GM19240 (cell line): ENCODE data around the gene SNRPA.
"Not testable (repeated sequence)": the region's sequence is repeated elsewhere in the genome, so short reads cannot be mapped to it uniquely, and the experiment has no call there.

Source experiments
- DNase-seq: peaks from one replicate; pipeline ENCODE4 v3.0.0; 2011; ENCODE audit warnings: low spot score; ENCODE audit not compliant: insufficient read length

The SNRPA gene

DNA sequence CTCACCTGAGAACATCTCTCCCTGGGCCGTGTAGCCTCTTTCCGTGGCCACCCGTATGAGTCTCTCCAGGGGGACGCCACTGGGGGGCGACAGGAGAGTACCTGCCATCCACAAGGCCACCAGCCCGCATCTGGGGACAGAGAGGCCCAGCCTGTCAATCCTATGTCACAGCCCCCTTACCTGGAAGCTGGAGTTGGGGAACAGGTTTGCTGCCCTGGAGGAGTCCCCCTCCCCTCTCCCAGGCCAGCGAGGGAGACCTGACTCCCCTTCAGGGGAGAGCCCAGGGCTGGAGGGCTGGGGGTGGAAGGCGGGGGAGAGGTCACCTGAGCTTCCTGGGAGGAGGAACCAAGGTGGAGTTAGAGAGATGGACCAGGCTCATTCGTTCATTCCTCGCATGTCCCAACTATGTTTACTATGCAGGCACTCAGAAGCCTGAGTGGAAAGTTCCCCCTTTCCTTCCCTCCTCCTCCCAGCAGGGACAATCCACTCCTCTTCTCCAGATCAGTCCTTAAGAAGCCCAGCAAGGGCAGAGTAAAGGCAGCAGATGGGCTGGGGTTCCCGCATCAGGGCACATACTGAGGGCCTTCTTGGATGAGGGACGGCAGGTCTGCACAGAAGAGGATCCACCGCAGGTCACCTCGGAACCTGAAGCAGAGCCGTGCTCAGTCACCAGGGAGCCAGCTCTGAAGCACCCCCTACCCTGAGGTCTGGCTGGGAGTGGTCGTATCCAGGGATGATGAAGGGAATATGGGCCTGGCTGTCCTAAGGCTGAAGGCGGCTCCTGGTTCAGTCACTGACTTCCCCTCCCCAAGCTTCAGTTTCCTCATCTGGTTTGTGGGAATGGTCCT lies 6.2 kb upstream of the SNRPA start:
- no peak for DNase-seq

DNA sequence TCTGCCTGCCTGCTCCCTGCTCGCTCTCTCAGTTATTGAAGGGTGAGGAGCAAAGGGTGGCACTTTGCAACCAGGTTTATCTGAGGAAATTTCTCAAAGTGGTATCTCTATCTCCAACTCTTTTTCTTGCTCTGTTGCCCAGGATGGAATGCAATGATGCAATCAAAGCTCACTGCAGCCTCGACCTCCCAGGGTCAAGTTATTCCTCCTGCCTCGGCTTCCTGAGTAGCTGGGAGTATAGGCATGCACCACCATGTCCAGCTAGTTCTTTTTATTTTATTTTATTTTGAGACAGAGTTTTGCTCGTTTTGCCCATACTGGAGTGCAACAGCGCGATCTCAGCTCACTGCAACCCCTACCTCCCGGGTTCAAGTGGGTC lies 5.6 kb upstream of the SNRPA start:
- no peak for DNase-seq

DNA sequence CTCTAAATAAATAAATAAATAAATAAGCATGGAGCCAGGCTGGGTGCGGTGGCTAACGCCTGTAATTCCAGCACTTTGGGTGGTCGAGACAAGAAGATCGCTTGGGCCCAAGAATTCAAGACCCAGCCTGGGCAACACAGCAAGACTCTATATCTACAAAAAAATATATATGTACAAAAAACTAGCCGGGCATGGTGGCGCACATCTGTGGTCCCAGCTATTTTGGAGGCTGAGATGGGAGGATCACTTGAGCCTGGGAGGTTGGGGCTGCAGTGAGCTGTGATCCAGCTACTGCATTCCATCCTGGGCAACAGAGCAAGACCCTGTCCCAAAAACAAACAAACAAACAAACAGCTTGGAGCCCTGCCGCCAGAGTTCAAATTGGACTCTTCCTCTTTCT lies 3.5 kb upstream of the SNRPA start:
- DNase-seq: no peak

- peak; percentile 94 for DNase-seq
Measured at GRCh38 chr19:40750058-40750873, 737 bp upstream of the SNRPA start, which contains the start of gene ACTMAP. Gene ACTMAP, minus strand, starts transcription at chr19:40750477. Its CDS starts 674 bp downstream, at chr19:40749803.

GRCh38 chr19:40752257-40752781 lies 1.3 kb downstream of the SNRPA start:
- DNase-seq: no peak

DNA sequence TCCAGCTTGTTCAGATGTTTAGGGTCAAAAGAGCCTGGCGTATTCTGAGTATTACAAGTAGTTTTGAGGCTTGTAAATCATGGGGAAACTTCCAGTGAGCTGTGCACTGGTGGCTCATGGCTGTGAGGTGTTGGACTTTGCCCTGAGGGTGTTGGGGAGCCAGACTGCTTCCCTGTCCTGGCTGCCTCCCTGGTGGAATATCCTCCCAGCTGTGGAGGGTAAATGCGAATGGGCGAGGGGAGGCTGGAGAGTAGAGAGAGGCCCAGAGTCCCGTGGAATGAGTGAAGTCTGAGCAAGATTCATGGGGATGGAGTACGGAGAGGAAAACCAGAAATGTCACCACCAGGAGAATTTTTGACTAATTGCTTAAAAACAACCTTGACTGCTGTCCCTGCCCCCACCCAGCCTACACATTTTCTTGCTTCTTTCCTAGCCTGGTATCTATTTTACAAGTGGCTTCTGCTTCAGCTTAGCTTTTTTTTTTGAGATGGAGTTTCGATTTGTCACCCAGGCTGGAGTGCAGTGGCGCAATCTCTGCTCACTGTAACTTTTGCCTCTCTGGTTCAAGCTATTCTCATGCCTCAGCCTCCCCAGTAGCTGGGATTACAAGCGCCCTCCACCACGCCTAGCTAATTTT lies 3.7 kb downstream of the SNRPA start:
- no peak for DNase-seq

DNA sequence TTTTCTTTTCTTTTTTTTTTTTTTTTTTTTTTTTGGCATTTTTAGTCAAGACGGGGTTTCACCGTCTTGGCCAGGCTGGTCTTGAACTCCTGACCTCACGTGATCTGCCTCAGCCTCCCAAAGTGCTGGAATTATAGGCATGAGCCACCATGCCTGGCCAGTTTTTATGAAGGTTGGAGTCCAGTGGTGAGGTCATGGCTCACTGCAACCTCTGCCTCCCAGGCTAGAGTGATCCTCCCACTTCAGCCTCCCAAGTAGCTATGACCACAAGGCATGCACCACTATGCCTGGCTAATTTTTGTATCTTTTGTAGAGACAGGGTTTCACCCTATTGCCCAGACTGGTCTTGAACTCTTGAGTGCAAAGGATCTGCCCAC lies 4.2 kb downstream of the SNRPA start:
- no peak for DNase-seq

DNA sequence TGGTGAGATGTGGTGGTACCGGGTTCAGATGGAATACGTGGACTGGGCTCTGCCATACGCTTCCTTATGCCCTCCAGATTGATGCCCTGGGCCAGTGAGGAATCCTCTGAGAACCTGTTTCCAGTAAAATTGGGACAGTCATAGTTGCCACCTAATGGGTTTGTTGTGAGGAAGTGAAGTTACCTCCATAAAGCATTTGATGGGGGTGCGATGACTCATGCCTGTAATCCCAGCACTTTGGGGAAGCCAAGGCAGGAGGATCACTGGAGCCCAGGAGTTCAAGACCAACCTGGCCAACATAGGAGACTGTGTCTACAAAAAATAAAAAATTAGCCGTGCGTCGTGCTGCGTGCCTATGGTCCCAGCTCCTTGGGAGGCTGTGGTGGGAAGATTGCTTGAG lies 4.8 kb downstream of the SNRPA start:
- no peak for DNase-seq

DNA sequence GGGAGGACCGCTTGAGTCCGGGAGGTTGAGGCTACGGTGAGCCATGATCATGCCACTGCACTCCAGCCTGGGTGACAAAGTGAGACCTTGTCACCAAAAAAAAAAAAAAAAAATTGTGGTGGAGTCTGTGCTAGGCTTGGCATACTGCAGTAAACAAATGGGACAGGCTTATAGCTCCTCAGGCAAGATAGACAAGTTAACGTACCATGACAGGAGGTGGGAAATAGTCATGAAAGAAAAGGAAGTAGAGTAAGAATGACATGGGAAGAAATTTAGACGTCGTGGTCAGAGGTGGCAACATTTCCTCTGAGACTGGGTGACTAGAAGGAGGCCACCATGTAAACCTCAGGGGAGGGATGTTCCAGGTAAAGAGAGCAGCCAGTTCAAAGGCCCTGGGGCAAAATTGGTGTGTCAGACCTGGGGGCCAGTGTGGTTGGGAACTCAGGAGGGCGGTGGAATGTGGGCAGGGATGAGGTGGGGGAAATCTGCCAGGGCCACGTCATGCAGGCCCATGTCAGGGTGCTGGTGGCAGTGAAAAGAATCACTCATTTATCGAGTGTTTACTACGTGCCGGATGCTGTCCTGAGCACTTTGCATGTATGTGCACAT lies 5.6 kb downstream of the SNRPA start:
- no peak for DNase-seq

DNA sequence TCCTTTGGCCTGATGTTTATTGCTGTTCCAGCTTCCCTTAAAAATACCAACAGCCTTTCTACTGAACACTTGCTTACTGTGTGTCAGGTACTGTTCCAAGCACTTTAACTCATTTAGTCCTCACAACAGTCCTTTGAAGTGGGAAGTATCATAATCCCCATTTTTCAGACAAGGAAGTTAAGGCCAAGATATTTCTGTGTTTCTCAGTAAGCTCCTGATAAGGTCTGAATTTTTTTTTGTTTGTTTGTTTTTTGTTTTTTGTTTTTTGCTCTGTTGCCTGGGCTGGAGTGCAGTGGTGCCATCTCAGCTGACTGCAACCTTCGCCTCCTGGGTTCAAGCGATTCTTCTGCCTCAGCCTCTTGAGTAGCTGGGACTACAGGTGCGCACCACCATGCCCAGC lies 7.5 kb downstream of the SNRPA start:
- no peak for DNase-seq

DNA sequence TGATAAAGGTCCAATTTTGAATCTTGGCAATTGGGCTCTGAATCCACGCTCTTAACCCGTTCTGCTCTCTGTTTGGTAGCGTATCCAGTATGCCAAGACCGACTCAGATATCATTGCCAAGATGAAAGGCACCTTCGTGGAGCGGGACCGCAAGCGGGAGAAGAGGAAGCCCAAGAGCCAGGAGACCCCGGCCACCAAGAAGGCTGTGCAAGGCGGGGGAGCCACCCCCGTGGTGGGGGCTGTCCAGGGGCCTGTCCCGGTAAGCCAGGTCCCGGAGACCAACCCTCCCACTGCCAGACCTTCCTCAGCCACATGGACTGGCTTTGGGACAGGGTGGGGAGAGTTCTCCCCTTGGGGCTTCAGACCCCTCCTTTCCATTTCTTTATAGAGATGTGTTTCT lies 8.3 kb downstream of the SNRPA start:
- no peak for DNase-seq

DNA sequence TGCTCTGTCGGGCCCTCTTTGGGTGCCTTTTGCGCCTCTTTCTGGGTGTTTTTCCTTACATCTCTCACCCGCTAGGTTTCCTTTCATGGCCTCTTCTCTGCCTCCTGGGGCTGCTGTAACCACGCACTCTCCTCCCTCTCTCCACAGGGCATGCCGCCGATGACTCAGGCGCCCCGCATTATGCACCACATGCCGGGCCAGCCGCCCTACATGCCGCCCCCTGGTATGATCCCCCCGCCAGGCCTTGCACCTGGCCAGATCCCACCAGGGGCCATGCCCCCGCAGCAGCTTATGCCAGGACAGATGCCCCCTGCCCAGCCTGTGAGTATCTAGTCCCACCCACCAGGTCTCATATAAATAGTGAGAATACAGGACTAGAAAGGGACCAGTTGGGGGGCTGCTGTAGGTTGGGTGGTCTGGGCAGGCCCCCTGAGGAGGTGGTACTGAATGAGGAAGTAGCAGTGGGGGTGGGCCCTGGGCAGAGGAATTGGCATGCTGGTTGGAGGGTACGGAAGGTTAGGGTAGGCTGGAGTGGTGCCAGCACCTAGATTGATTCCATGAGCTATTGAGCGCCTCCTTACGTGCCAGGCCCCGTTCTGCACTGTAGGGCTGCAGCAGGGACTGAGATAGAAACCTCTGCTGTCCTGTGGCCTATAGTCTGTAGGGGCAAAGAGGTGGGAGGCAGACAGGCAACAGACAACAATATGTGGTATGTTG lies 11.9 kb downstream of the SNRPA start:
- DNase-seq: no peak

DNA sequence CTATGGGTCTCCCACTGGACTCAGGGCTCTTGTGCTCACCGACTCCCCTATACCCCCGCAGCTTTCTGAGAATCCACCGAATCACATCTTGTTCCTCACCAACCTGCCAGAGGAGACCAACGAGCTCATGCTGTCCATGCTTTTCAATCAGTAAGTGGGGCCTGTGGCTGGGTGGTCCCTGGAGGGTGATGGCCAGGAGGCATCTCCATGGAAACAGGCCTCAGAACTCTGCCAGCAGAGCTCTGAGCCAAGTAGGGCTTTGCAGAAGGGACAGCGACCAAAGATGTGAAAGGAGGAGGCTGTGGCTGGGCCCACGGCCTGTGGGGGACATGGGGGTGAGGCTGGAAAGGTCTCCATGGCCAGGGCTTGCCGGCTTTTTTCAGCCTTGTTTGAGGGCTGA lies 12.5 kb downstream of the SNRPA start:
- DNase-seq: no peak

GRCh38 chr19:40763963-40764362 lies 13.0 kb downstream of the SNRPA start:
- DNase-seq: no peak

DNA sequence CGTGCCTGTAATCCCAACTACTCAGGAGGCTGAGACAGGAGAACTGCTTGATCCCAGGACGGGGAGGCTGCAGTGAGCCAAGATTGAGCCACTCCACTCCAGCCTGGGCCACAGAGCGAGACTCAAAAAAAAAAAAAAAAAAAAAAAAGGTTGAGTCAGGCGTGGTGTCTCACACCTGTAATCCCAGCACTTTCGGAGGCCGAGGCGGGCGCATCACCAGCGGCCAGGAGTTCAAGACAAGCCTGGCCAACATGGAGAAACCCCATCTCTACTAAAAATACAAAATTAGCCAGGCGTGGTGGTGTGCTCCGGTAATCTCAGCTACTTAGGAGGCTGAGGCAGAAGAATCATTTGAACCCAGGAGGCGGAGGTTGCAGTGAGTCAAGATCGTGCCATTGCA lies 15.4 kb downstream of the SNRPA start:
- DNase-seq: not testable (repeated sequence)

DNA sequence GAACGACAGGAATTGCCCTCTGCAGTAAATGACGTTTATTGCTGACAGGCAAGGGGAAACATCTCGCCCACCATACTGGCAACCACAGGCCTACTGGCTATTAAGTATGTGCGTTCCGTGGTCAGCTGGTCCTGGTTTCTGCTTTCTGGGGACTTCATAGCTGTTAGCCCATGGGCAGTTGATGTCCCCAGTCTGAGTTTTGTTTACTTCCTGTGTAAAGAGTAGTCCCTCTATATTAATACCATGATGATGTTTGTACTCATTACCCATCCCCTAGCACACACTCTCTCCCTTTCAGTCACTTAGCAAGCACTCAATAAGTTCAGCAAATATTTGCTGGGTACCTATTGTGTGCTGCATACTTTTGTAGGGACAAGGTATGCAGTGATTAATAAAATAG lies 17.9 kb downstream of the SNRPA start:
- DNase-seq: no peak

DNA sequence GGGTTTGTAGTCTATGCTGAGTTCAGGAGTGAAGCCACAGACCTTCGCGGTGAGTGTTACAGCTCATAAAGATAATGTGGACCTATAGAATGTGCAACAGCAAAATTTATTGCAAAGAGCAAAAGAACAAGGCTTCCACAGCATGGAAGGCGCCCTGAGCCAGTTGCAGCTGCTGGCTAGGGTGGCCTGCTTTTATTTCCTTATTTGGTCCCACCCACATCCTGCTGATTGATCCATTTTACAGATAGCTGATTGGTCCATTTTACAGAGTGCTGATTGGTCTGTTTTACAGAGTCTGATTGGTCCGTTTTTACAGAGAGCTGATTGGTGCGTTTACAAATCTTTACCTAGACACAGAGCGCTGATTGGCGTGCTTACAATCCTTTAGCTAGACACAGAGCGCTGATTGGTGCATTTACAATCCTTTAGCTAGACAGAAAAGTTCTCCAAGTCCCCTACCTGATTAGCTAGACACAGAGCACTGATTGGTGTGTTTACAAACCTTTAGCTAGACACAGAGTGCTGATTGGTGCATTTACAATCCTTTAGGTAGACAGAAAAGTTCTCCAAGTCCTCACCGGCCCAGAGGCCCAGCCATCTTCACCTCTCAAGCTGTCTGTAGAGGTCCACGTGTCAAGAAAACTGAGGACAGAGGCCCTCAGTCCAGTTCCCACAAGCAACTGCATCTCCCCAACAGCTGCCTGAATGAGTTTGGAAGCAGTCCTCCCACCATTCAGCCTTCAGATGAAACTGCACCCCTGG lies 20.3 kb downstream of the SNRPA start:
- not testable (repeated sequence) for DNase-seq

- DNase-seq: no peak
Measured at GRCh38 chr19:40774916-40775631, 24.1 kb downstream of the SNRPA start, which contains the start of gene MIA. Gene MIA, plus strand, starts transcription at chr19:40775521. Its CDS starts 22 bp downstream, at chr19:40775543.

- DNase-seq: no peak
Measured at GRCh38 chr19:40775632-40776022, 24.6 kb downstream of the SNRPA start.
